ENCODE measurements around the gene SPTBN4.

SPTBN4 gene

DNA sequence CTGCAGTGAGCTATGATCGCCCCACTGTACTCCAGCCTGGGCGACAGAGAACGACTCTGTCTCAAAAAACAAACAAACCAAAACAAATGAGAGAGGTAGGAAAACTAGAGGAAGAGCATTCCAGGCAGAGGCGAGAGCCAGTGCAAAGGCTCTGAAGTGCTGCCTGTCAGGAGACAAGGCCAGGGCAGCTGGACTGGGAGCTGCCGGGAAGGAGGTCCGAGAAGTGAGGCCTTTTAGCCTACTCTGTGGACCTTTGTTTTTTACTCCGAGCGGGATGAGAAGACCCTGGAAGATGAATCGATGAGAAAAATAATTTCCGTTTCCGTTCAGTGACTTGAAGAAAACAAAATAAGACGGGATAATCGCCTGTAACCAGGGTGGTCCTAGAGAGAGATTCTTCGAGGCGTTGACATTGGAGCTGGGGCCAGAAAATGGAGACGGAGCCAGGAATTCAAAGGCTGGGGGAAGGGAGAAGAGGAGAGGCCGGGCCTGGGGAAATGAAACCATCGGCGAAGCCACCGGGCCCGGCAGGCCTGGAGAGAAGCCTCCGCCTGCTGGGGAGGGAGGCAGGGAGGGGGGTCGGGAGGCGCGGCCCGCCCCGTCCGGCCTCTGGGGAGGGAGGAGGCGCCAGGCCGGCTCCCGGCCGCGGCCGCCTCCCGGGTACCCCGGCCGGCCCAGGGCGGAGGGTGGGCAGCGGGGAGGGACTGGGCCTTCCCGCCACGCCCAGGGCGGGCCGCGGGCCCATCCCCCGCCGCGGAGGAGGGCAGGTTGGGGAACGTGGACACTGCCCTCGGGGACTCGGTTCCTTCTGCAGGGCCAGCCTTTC, 33.2 kb upstream of the SPTBN4 start:
- Histone ChIP-seq H3K4me3 (ENCODE audit: low read depth, low read length) (no peak overlapping the region), H3K27me3 (ENCODE audit: insufficient read depth, low read depth, severe bottlenecking) (no peaks in the 10 kb centered on the region), H3K36me3 (no peaks in the 10 kb centered on the region), H3K27ac (no peak overlapping the region), H3K9me3 (ENCODE audit: severe bottlenecking) (no peaks in the 10 kb centered on the region)
- TF ChIP-seq, protein P1, sequence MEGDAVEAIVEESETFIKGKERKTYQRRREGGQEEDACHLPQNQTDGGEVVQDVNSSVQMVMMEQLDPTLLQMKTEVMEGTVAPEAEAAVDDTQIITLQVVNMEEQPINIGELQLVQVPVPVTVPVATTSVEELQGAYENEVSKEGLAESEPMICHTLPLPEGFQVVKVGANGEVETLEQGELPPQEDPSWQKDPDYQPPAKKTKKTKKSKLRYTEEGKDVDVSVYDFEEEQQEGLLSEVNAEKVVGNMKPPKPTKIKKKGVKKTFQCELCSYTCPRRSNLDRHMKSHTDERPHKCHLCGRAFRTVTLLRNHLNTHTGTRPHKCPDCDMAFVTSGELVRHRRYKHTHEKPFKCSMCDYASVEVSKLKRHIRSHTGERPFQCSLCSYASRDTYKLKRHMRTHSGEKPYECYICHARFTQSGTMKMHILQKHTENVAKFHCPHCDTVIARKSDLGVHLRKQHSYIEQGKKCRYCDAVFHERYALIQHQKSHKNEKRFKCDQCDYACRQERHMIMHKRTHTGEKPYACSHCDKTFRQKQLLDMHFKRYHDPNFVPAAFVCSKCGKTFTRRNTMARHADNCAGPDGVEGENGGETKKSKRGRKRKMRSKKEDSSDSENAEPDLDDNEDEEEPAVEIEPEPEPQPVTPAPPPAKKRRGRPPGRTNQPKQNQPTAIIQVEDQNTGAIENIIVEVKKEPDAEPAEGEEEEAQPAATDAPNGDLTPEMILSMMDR (IDR thresholded peaks at IDR 0.05; ENCODE audit: low read depth, low read length): no peak
- DNase-seq: no peak

DNA sequence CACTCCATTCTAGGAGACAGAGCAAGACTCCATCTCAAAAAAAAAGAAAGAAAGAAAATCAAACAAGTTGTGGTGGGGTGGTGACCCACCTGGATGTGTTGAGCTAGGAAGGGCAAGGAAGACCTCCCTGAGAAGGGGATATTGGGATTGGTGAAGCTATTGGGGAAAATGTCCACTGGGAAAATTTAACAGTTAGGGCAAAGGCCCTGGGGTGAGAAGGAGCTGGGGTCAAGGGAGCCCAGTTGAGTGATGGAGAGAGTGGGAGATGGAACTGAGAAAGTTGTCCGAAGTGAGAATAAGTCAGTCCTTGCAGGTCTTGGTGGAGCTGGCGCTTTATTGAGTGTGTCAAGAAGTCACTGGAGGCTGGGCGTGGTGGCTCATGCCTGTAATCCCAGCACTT, 28.5 kb upstream of the SPTBN4 start:
- Histone ChIP-seq H3K27me3 (ENCODE audit: insufficient read depth, low read depth, severe bottlenecking) (no peaks in the 10 kb centered on the region), H3K9me3 (ENCODE audit: severe bottlenecking) (no peaks in the 10 kb centered on the region), H3K36me3 (peaks cover 16% of the 10 kb centered on the region), H3K27ac (no peak overlapping the region), H3K4me3 (ENCODE audit: low read depth, low read length) (no peak overlapping the region)
- DNase-seq: no peak
- TF ChIP-seq, protein P1 (IDR thresholded peaks at IDR 0.05; ENCODE audit: low read depth, low read length): no peak

DNA sequence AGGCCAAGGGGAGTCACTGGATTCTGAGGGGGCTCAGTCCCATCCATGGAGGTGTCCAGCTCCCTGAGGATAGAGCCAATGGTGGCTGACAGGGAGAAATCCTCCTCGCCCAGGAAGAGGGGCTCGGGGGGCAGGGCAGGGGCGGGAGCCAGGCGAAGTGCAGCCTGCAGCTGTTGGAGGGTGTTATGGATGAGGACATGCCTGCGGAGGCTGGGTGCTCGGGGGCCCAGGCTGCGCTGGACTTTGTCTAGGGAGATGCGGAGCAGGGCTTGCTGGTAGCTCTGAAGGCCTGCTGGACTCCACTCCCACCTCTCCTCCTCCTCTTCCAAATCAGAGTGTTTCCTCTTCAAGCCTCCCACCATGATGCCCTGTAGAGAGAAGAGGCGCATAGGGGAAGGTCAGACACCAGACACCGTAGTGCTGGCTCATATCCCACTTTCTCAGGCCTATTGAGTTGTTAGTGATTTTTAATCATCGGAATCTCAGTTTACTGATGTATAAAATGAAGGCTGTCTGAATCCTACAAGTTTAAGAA, 25.0 kb upstream of the SPTBN4 start:
- no peak overlapping the region for H3K27ac ChIP-seq

DNA sequence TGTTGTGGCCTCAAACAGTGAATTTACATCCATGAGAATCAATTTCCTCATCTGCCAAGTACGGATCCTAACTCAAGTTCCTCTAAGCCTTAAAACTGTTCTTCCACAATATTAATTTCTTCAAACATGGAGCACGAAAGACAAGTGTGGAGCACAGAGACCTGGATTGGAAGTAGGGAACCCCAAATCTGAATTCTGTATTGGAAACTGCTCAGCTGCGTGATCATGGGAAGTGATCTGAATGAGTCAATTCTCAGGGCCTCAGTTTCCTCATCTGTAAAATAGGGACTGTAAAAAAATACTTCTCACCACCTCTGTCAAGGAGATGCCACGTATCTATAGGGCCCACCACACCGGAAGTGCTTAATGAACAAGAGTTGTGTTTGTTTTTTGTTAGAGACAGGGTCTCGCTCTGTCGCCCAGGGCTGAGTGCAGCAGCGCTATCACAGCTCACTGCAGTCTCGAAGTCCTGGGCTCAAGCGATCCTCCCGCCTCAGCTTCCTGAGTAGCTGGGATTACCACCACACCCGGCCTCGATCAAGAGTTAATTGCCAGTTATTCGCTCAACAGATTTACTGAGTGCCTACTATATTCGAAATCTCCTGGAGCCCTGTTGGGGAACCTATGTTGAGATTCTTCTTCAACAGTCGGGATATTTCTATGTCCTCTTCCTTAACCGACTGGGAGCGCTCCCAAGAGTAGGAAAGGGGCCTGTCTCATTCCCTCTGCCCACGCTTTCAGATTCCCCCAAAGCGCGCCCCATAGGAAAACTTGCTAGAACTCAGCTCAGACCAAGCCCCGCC, 24.3 kb upstream of the SPTBN4 start:
- TF ChIP-seq, protein P1 (IDR thresholded peaks at IDR 0.05; ENCODE audit: low read depth, low read length): no peak
- DNase-seq: peak; percentile 56
- H3K4me3 ChIP-seq (ENCODE audit: low read depth, low read length): peak overlapping the region; percentile 51
- H3K9me3 ChIP-seq (ENCODE audit: severe bottlenecking): no peaks in the 10 kb centered on the region
- no peaks in the 10 kb centered on the region for H3K27me3 ChIP-seq (ENCODE audit: insufficient read depth, low read depth, severe bottlenecking)
- H3K36me3 ChIP-seq: peaks cover 16% of the 10 kb centered on the region
- H3K27ac ChIP-seq: peak overlapping the region; percentile 34

More for the DNA sequence above, 25.0 kb upstream of the SPTBN4 start:
- no peaks in the 10 kb centered on the region for H3K27me3 ChIP-seq (ENCODE audit: insufficient read depth, low read depth, severe bottlenecking)
- TF ChIP-seq, protein P1 (IDR thresholded peaks at IDR 0.05; ENCODE audit: low read depth, low read length): no peak
- peaks cover 16% of the 10 kb centered on the region for H3K36me3 ChIP-seq
- no peak overlapping the region for H3K4me3 ChIP-seq (ENCODE audit: low read depth, low read length)
- no peak for DNase-seq
- H3K9me3 ChIP-seq (ENCODE audit: severe bottlenecking): no peaks in the 10 kb centered on the region

DNA sequence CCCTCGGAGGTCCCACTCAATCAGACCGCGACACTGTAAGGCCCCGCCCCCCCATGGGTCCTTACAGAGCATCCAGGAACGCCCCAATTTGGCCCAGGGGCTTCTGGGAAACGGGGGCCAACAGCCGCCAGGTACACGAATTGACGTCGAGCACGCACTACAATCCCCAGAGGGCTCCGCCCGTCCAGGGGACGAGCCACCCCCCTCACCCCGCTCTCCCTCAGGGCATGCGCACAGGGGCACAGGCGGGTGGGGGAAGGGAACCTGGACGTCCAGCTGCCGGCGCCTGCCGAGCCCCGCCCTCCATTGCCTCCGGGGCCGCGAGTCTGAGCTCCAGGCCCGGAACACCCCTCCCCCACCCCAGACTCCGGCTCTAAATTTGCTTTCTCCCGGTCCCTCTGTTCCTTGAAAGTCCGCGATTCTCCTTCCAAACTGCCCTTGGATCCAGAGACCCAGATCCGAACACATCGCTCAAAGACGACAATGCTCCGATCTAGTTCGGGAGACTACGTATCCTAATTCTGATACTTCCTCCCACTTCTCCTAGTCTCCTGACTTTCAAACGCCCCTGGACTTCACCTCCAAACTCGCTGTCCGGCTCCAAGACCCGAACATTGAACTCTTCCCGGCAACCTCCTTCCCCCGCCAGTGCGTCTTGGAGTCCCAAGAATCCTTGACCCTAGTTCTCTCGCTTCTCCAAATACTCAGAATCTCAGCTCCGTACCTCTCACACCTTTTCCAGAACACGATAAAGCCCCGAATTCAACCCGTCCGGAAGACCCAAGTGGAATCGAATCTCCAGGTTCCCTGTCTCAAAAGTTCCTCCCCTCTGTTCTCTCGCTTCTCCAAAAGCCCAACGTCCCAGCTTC, 23.4 kb upstream of the SPTBN4 start:
- H3K4me3 ChIP-seq (ENCODE audit: low read depth, low read length): peak overlapping the region; percentile 99
- peak; percentile 99 for DNase-seq
- H3K27ac ChIP-seq: peak overlapping the region; percentile 93
- no peaks in the 10 kb centered on the region for H3K27me3 ChIP-seq (ENCODE audit: insufficient read depth, low read depth, severe bottlenecking)
- H3K36me3 ChIP-seq: peaks cover 16% of the 10 kb centered on the region
- no peaks in the 10 kb centered on the region for H3K9me3 ChIP-seq (ENCODE audit: severe bottlenecking)
- TF ChIP-seq, protein P1 (IDR thresholded peaks at IDR 0.05; ENCODE audit: low read depth, low read length): no peak
